Stomach (tissue), 4 donors: ENCODE measurements around the gene SDC3.

ENCODE experiments used
- POLR2A ChIP-seq, 4 donors: fragments of 450-650 bp; IDR thresholded peaks; one replicate each; pipeline ENCODE4 v1.6.1; 2016; ENCODE audit warnings: antibody characterized with exemption in 4 of 4, control low read depth in 2 of 4, mild to moderate bottlenecking in 1 of 4, moderate library complexity in 1 of 4
- POLR2AphosphoS5 ChIP-seq, 3 donors: sonication (generic); formaldehyde crosslinking; IDR thresholded peaks; one replicate each; pipeline ENCODE4 v1.6.1; 2016; ENCODE audit warnings: antibody characterized with exemption in 3 of 3

- no peak for TF ChIP-seq POLR2AphosphoS5 (IDR thresholded peaks at IDR 0.05)
- no peak for TF ChIP-seq POLR2A (IDR thresholded peaks at IDR 0.05)
These were observed 39.6 kb downstream of the SDC3 start for GRCh38 chr1:30868833-30869435.
